Measurements from ENCODE around the gene NBL1.
A peak's percentile ranks its signal among the peaks of the same experiment; 100 is the strongest.
"Not testable (repeated sequence)": the region's sequence is repeated elsewhere in the genome, so short reads cannot be mapped to it uniquely, and the experiment has no call there.

The NBL1 gene

DNA sequence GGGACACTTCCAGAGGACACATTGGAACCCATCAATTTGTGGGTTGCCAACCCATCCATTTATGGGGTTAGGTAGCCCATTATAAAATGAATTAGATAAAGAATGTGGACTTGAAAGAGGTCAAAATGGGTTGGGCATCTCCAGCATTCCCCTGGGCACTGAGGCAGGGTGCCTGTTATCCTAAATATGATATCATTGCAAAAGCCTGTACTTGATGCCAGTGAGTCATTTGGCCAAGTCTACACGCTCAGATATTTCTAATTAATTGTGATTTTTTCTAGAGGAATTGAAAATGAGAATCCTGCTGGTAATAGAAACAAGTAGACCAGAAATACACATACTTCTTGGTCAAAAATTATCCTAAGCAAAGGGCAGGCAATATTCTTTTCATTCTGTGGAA lies 21.9 kb upstream of the NBL1 start:
- no peak for DNase-seq (ENCODE audit: low spot score)

DNA sequence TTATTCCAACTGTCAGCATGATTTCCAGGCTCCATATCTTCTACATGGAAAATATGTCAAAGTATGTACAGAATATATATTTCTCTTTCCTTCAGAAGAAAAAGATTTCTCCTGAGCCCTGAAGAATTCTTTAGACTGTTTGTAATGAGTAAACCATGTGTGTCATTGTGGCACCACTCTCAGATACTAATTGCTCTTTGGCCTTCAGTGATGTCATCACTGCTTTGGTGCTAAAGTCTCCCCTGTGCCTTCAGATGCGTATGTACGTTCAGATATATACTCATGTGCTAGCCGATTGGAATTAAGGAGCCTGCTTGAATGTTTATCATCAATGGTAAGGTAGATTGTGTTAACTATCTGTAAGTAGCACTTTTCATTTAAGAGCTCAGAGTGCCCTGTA lies 20.6 kb upstream of the NBL1 start:
- no peak for DNase-seq (ENCODE audit: low spot score)

DNA sequence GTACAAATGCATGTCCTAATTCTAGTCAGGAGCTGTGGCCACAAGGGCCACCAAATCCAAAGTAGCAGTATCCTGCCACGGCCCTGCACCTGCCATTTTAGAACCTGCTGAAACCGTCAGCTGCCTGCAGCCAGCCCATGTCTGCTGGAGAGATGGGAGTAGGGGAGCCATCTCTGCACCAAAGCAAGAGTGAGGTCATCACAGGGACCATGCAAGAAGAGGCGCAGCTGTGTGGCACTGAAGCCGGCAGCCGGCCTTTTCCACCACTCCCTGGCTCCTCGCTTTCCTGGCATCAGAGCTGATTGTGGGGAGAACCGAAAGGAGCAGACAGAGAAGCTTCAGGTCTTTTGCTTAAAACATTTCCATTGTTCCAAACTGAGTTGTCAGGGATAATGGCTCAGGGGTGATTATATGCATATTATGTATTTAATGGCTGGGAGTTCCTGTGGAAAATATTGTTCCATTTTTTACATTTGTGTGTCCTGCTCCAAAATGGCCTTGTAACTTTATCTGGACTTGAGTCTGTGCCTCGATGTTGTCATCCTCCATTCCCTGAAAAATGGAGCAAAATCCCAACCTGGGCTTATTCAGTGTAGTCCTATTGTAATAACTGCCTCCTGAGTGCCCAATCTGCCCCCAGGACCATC lies 18.7 kb upstream of the NBL1 start:
- no peak for DNase-seq (ENCODE audit: low spot score)

DNA sequence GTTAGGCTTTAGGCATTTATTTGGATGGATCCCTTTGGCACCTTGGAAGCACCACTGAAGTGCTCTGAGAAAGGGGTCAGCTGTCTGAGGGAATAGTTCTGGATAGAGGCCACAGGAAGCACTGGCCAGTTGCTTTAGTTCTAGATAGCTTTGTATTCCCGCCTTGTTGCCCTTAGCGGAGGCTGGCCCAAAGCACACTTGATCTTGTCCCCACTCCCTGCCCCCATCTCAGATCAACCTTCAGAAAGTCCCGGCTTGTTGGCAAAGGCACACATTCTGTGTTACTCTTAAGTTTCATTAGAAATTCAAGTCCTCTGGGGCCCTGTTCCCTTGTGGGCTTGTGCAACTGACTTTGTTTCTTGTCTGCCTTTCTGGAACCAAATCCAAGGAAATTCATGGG lies 15.2 kb upstream of the NBL1 start:
- no peak for DNase-seq (ENCODE audit: low spot score)

DNA sequence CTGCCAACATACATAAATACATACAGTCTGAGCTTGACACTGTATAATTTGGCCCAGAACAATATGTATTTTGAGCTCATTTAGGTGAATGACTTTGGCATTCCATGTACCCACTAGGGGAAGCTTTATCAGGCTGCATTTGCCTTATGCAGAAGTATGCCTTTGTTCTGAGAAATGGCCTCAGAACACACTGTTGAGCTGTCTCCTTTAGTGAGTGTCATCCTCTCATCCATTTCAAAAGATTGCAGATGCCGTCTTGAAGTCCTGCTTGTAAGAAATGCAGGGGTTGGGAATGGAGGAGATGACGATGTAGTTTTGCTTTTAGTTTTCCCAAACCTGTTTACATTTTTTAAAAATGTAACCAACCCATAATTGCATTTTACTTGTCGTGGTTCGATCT lies 14.8 kb upstream of the NBL1 start:
- no peak for DNase-seq (ENCODE audit: low spot score)

DNA sequence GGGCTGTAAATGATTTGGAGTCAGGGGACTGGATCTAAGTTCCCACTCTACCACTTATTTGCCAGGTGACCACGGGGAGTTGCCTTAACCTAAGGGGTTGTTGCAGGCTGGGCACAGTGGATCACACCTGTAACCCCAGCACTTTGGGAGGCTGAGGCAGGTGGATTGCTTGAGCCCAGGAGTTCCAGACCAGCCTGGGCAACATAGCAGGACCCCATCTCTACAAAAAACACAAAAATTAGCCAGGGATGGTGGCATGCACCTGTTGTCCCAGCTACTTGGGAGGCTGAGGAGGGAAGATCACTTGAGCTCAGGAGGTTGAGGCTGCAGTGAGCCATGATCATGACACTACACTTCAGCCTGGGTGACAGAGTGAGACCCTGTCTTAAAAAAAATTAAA lies 13.9 kb upstream of the NBL1 start:
- not testable (repeated sequence) for DNase-seq (ENCODE audit: low spot score)

DNA sequence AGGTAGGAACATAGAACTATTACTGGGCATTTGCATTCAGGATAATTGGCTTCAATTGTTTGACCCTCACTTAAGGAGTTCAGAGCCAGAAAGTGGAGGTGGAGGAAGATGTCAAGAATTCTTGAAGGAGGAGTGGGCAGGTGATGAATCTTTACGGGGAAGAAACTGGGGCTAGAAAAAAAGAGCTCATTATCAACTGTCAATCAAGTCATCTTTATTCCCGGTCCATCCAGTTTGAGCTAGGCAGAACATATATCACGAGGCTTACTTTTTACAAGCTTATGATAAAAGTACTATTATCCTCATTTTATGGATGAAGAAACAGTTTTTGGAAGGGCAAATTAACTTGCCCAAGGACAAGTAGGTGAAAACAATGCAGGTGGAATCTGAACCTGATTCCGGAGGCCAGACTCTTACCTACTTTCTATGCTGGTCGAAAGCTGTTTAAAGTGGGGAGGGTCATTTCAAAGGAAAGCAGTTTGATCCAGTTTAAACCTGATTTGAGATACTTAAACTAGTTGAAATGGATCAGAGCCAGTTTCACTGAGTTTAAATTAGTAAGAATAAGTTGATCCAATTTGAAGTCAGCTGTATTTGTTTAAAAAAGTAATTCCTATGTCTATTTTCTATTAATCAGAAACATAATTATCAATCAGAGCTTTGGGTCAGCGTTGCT lies 13.3 kb upstream of the NBL1 start:
- DNase-seq (ENCODE audit: low spot score) = no peak

DNA sequence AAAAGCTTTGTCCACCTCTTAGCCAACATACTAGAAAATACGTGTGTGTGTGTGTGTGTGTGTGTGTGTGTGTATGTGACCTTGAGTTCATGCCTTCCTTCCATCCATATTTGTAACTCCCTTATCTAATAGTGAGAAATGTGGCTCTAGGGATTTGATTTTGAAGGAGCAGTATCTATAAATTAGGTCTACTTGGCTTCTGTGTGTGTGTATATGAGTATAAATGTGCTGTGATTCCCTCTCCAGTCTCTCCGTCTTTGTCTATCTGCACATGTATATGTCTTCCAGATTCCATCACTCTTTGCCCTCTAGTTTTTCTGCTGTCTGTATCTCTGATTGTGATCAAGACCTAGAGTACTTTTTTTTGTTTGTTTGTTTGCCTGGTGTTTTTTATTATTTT lies 11.9 kb upstream of the NBL1 start:
- DNase-seq (ENCODE audit: low spot score) = no peak

DNA sequence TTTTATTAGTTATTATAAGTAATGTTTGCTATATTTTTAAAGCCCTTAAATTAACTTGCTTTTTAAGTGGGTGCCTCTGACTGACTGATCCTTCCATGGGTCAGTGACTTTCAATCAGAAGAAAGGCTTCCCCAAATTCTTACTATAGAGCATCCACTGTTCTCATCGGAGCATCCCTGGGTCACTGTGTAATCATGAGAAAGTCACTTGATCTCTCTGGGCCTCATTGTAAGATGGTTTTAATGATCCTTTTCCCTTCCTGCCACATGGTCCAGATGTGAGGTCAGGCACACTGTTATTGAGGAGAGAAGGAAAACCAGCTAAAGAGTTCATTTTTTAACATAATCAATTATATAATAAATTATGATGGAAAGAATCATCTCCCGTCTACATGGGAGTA lies 11.0 kb upstream of the NBL1 start:
- DNase-seq (ENCODE audit: low spot score) = no peak

DNA sequence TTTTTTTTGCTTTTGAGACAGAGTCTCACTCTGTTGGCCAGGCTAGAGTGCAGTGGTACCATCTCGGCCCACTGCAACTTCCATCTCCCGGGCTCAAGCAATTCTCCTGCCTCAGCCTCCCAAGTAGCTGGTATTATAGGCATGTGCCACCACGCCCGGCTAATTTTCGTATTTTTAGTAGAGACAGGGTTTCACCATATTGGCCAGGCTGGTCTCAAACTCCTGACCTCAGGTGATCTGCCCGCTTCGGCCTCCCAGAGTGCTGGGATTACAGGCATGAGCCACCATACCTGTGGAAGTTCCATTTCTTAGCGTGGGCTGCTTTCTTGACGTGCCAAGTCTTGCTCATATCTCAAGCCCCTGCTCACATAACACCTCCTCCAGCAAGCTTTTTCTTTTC lies 9.0 kb upstream of the NBL1 start:
- not testable (repeated sequence) for DNase-seq (ENCODE audit: low spot score)

DNA sequence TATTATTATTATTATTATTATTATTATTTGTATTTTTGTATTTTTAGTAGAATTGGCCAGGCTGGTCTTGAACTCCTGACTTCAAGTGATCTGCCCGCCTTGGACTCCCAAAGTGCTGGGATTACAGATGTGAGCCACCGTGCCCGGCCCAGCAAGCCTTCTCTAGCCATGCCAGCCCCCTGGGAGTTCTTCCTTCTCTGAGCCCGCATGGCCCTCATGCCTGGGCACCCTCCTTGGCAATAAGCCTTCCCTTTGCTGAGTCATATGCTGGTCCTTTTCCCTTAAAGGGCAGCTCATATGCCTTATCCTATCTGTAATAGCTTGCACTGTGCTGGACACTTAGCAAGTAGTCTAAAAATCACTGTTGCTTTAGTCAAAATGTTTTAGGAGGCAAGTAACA lies 8.5 kb upstream of the NBL1 start:
- no peak for DNase-seq (ENCODE audit: low spot score)

DNA sequence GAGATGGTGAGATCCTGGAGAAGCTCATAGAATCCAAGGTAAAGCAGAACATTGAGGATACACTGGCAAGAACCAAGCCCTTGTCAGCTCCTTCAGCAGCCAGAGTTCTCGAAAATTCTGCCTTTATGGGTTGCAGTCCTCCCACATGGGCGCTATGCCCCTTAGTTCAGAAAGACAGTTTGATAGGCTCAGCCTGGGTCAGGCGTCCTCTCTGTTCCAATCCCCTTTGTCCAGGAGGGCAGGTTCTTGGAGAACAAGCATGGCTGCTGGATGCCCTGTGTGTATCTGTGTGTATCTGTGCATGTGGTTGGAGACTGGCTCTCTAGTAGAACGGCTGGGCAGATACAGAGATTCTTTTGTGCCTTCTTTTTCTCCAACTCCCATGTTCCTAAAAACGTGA lies 8.0 kb upstream of the NBL1 start:
- no peak for DNase-seq (ENCODE audit: low spot score)

DNA sequence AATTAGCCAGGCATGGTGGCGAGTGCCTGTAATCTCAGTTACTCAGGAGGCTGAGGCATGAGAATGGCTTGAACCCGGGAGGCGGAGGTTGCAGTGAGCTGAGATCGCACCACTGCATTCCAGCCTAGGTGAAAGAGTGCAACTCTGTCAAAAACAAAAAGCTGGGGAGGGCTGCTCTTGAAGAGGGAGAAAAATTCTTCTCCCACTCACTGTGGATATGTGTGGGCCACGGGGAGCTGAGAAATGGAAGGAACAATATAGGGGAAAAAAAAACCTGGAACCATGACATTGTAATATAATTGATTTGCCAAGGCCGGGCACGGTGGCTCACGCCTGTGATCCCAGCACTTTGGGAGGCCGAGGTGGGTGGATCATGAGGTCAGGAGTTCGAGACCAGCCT lies 7.4 kb upstream of the NBL1 start:
- DNase-seq (ENCODE audit: low spot score) = not testable (repeated sequence)

DNA sequence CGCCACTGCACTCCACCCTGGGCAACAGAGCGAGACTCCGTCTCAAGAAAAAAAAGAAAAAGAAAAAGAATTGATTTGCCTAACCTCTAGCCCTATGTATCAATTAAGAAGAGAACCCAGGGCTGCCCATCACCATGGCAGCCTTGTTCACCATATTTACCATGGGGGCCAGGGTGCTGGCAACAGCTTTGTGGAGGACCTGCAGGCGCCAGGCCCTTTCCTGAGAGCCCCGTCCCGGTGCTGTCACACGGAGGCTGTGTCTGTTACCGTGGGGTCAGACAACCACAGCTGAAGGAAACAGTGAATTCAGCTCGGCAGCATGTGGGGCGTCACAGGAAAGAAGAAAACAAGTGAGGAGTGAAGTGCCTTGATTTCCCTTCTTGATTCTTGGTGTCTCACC lies 6.5 kb upstream of the NBL1 start:
- DNase-seq (ENCODE audit: low spot score) = no peak

DNA sequence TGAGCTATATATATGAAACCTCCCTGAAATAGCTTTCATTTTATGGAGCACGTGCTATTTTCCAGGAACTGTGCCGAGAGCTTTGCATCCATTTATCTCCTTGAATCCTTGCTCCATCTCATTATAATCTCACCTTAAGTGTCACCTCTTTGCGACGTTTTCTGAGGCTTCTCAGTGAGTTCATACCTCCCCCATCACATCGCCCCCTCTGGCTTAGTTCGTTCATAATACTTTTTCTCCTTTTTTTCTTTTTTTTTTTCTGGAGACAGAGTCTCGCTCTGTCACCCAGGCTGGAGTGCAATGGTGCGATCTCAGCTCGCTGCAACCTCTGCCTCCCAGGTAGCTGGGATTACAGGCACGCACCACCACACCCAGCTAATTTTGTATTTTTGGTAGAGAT lies 4.9 kb upstream of the NBL1 start:
- not testable (repeated sequence) for DNase-seq (ENCODE audit: low spot score)

DNA sequence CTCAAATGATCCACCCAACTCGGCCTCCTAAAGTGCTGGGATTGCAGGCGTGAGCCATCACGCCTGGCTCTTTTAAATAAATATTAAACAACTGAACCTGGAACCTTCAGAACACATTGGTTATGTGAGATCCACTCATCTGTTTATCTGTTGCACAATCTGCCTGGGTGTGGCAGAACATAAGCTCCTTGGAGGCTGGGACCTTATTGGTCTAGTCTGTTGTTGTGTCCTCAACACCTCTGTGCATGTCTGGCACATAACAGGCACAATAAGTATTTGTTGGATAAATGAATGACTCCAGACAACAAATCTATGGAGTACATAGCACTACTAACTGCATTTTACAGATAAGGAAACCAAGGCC lies 4.1 kb upstream of the NBL1 start:
- no peak for DNase-seq (ENCODE audit: low spot score)

DNA sequence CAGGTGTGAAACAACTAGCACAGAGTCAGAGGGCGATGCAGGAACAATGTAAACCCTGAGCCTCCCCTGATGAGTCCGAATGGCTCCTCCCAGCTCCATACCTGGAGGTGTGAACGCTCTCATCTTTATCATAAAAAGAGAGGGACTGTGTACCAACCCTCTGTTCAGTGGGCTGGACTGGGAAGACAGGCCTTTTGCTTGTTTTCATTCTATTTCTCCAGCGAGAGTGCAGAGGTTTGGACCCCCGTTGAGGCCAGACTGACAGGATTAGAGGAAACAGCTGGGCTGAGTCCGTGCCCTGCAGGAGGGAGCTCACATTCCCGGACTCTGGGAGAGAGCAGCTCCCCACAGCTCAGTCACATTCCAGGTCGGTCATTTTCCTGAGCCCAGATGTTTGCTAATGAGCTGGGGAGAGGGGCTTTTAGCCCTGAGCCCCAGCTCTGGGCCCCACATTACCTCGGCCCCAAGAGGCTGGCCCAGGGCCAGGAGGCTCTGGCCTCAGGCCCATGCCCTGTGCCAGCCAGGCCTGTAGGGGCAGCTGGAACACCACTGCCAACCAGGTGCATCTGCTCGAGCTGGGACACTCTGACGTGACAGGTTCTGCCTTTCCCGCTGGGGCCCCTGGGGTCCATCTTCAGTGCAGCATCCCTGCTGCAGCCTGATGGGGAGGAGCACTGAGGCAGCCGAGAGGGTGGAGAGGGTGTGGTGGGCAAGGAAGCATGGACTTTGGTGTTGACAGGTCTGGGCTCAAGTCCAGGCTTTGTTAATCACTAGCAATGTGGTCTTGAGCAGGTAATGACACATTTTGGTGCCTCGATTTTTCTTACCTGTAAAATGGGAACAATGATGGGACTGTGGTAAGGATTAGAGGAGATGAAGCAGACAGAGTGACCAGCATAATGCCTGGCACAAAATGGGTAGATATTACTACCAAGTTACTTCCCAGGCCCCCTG lies 3.5 kb upstream of the NBL1 start:
- no peak for DNase-seq (ENCODE audit: low spot score)

DNA sequence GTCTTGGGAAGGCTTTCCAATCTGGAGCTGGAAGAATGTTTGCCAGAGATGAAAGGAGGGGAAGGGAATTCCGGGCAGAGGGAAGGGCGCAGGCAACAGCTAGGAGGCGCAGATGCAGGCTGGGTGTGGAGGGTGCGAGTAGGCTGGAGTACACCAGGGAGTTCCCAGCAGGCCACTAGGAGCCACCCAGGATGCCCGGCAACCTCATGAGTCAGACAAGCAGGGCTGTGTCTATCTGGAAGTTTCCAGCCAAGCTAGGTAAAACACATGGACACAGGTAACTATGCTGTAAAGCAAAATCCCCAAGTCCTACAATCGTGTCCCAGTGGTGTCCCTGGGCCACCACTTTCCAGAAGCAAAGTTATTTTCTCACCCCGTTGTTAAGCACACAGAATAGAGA lies 990 bp upstream of the NBL1 start:
- peak; percentile 91 for DNase-seq (ENCODE audit: low spot score)

DNA sequence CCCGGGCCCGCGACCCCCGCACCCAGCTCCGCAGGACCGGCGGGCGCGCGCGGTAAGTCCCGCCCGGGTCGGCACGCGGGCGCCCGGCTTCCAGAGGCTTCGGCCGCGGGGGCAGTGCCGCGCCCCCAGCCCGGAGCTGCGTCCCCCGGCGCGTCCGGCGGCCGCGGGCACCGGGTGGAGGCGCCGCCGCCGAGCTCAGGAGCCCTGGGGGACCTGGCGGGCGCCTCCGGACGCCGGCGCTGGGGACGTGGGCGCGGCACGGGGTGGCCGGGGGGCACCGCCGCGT lies 227 bp downstream of the NBL1 start:
- no peak for DNase-seq (ENCODE audit: low spot score)

DNA sequence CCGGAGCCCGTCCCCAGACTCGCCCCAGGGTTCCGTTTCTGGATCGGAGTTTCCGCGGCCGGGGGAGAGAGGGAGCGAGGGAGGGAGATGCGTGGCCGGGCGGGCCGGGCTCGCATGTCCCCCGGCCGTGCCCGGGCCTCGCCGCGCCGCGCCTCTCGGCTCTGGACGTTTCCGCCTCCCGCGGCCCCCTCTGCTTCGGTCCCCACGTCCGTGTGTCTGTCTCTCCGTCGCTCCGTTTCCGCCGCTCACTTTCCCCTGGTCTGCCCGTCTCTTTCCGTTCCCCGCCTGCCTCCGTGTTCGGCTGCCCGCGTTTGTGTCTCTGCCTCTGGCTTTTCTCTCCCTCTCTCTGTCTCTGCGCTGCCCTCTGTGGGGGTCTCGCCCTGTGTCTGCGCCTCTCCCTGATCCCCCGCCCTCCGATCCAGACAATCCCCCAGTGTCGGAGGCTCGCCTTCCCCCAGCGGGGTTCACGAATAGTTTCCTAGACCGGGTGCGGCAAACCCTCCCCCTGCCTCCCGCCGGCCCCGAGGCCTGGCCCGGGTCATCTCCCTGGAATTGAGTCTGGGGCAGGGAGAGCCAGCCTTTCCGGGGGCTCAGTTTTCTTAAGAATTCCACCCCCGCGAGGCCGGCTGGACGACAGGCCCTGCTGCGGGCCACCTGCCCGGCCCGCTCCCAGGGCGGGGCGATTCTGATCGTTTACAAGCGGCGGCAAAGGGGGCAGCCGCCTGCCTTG lies 735 bp downstream of the NBL1 start:
- DNase-seq (ENCODE audit: low spot score) = peak; percentile 66

DNA sequence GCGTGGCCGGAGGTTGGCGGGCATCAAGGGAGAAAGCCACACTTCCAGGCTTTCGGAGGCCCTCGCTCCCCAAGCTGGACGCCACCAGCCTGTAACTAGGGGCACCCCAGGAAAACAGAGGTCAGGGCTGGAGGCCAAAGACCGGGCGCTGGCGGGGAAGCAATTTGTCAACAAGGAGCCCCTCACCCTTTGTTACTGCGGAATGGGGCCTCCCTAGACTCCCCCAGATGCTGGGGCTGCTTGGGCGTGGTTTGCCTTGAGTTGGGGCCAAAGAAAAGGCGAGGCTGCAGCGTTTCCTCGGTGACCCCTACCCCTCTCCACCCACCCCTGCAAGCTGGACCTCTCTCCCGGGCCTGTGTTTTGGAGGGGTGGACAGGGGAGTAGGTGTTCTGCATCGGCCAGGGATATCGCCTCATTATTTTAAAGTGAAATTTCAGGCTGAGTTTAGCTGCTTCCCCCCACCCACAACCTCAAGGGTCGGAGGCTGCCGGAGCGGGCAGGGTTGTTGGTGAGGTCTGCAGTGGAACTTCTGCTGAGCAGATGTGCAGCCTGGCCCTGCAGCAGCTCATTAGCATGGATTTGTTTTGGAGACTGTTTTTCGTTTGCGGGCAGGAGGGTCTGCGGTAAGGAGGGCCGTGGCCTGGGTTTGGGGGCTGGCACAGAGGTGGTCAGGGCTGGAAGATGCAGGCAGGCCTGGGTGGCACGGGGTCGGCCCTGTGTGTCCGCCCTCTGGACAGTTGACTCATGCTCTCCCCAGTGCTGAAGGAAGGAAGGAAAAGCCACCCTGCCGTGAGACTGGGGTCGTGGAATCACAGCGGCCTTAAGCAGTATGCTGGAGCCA lies 1.5 kb downstream of the NBL1 start:
- DNase-seq (ENCODE audit: low spot score) = no peak

Measured in HuH-7.5 (cell line).